Thymus (tissue), 11 donors: ENCODE measurements around the gene NCCRP1. TPM values are rescaled to one million over a fixed set of nuclear protein-coding genes. Genes with fewer than 3 reads are reported as not detected.
"Not testable (repeated sequence)": the region's sequence is repeated elsewhere in the genome, so short reads cannot be mapped to it uniquely, and the experiment has no call there.

ENCODE experiments used
- DNase-seq, 9 donors: peaks; one replicate each; pipeline ENCODE4 v3.0.0-alpha.2; 2013; ENCODE audit warnings: low spot score in 9 of 9, low read depth in 6 of 9, missing footprints in 1 of 9
- H3K27ac ChIP-seq, 2 donors: one replicate each; pipeline ENCODE4 v1.5.1; 2013; ENCODE audit warnings: control low read depth in 1 of 2, low read depth in 1 of 2, low read length in 1 of 2, mild to moderate bottlenecking in 1 of 2, moderate library complexity in 1 of 2
- H3K27me3 ChIP-seq, 2 donors: one replicate each; pipeline ENCODE4 v1.5.1; 2013; ENCODE audit warnings: low read length in 1 of 2; ENCODE audit not compliant: control insufficient read depth in 2 of 2, insufficient read depth in 1 of 2
- H3K36me3 ChIP-seq, 2 donors: one replicate each; pipeline ENCODE4 v1.5.1; 2013; ENCODE audit warnings: low read length in 1 of 2, mild to moderate bottlenecking in 1 of 2, moderate library complexity in 1 of 2; ENCODE audit not compliant: control insufficient read depth in 2 of 2, insufficient read depth in 2 of 2
- H3K4me1 ChIP-seq, 2 donors: one replicate each; pipeline ENCODE4 v1.5.1; 2013; ENCODE audit warnings: low read length in 2 of 2; ENCODE audit not compliant: control insufficient read depth in 2 of 2, insufficient read depth in 2 of 2
- H3K4me3 ChIP-seq, 2 donors: one replicate each; pipeline ENCODE4 v1.5.1; 2013; ENCODE audit warnings: low read length in 2 of 2, control low read depth in 1 of 2, mild to moderate bottlenecking in 1 of 2
- H3K9me3 ChIP-seq, 2 donors: one replicate each; pipeline ENCODE4 v1.5.1; 2013; ENCODE audit warnings: low read length in 1 of 2, mild to moderate bottlenecking in 1 of 2; ENCODE audit not compliant: control insufficient read depth in 2 of 2, insufficient read depth in 1 of 2
- WGBS: extraction: QIAGEN DNeasy Blood & Tissue Kit; methylation state at CpG from one replicate; pipeline ENCODE4 v1.1.7; 2013; 5-methylcytosine and 5-hydroxymethylcytosine counted together
- polyA plus RNA-seq: library from polyadenylated mRNA; stranded (reverse); fragments of 200-250 nt; gene quantifications from one replicate; pipeline ENCODE4 v1.2.3, GENCODE V29; 2013
- total RNA-seq: library from RNA; stranded (reverse); fragments of 120-200 nt; gene quantifications from one replicate; pipeline ENCODE4 v1.2.4, GENCODE V29; 2013
- donor health status: healthy.

The NCCRP1 gene
- total and polyA plus RNA-seq, 2 donors, result 2.1 to 13.2 TPM

DNA sequence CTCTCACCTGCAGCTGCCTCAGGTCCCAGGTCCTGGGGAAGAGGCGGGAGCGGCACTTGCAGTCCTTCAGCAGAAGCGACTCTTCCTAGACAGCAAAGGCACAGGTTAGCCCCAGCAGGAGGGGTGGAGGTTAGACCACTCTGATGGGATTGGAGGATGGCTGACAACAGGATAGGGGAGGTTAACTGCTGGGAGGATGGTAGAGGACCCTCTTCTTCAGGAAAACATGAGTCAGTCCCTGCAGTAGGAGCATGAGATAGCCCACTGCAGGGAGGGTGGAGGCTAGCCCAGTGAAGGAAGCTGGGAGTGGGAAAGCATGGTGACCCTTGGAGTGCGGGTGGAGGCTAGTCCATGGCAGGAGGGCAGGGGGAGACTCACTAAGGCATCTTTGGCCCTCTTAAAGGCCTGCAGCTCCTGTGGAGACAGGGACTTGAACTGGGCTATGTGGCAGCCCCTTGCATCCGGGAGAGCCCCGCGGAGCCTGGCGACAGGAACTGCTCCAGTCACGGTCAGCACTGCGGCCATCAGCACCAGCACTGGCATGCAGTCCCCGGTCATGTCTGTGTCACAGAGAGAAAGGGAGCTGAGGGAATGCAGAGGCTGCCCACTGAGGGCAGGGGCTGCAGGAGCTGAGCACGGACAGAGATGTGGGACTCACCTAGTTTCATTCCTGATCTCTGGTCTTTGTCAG lies 47.8 kb downstream of the NCCRP1 start, which contains the start of gene IFNL3:
Gene IFNL3, minus strand, starts transcription at position 597 of the 691 bp plus-strand sequence. Its CDS starts 39 bp downstream, at position 558.
- H3K36me3 ChIP-seq, DNase-seq: not testable (repeated sequence)
- peaks cover 9 to 28% of the 10 kb centered on the region in 2 donors for H3K27me3 ChIP-seq

DNA sequence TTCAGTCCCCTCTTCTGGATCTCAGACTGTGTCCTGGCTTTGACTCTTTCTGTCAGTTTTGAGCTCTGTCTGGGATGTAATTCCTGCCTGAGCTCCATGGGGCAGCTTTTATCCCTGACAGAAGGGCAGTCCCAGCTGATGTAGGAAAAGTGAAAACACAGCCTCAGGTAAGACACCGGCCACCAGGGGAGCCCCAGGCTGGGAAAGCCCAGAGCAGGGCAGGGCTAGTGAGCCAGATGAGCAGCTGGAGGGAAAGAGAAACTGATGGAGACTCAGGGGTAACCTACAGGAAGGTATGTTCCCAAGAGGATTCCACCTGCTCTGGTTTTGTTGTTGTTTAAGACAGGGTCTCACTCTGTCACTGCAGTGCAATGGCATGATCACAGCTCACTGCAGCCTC lies 48.4 kb downstream of the NCCRP1 start:
- not testable (repeated sequence) for H3K36me3 ChIP-seq, H3K27ac ChIP-seq, H3K4me1 ChIP-seq, H3K9me3 ChIP-seq, DNase-seq, H3K4me3 ChIP-seq
- peaks cover 9 to 35% of the 10 kb centered on the region in 2 donors for H3K27me3 ChIP-seq
- no CpG with 5 or more reads among the region's 1 CpG for WGBS

More for the DNA sequence above, 47.8 kb downstream of the NCCRP1 start, which contains the start of gene IFNL3:
- not testable (repeated sequence) for H3K4me3 ChIP-seq, H3K4me1 ChIP-seq, H3K9me3 ChIP-seq, H3K27ac ChIP-seq
- WGBS, result 96% methylated on average over 11 of the region's 12 CpGs

DNA sequence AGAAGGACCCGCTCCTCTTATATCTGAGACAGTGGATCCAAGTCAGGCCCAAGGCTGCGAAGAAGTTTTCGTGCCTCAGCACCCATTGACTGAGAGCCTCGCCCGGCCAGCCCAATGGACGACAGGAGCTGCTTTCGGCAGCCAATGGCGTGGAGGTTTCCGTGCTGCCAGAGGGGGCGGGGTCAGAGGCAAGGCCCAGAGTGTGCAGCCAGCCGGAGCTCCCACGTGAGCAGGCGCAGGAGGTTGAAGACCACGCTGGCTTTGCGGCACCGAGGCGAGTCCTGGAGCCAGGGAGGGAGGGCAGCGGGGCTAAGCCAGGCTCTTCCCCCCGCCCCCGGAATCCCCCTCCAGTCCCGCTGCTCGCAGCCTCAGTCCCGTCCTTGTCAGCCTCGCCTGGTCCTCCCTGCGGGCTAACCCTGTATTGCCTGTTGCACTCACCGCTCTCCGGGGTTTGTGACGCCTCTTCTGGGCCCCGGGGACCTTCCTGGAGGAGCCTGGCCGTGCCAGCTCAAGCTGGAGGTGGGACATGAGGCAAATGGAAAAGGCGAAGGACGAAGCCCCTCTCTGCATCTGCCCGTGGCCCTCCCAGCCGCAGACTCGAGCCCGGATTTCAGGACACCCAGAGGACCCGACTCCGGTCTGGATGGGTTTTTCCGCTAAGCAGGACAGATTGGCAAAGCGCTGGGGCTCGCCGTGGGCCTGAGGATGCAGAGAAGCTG lies 50.3 kb downstream of the NCCRP1 start:
- WGBS, result 50% methylated on average over 42 of the region's 42 CpGs
- Histone ChIP-seq H3K36me3 (no peaks in the 10 kb centered on the region), H3K4me3 (no peak overlapping the region), H3K27ac (no peak overlapping the region), H3K9me3 (no peaks in the 10 kb centered on the region), H3K27me3 (peaks cover 9 to 41% of the 10 kb centered on the region in 2 donors), H3K4me1 (peaks cover 0 to 5% of the 10 kb centered on the region in 2 donors)
- peak in 2 of 9 donors; percentile 12 to 15 for DNase-seq

DNA sequence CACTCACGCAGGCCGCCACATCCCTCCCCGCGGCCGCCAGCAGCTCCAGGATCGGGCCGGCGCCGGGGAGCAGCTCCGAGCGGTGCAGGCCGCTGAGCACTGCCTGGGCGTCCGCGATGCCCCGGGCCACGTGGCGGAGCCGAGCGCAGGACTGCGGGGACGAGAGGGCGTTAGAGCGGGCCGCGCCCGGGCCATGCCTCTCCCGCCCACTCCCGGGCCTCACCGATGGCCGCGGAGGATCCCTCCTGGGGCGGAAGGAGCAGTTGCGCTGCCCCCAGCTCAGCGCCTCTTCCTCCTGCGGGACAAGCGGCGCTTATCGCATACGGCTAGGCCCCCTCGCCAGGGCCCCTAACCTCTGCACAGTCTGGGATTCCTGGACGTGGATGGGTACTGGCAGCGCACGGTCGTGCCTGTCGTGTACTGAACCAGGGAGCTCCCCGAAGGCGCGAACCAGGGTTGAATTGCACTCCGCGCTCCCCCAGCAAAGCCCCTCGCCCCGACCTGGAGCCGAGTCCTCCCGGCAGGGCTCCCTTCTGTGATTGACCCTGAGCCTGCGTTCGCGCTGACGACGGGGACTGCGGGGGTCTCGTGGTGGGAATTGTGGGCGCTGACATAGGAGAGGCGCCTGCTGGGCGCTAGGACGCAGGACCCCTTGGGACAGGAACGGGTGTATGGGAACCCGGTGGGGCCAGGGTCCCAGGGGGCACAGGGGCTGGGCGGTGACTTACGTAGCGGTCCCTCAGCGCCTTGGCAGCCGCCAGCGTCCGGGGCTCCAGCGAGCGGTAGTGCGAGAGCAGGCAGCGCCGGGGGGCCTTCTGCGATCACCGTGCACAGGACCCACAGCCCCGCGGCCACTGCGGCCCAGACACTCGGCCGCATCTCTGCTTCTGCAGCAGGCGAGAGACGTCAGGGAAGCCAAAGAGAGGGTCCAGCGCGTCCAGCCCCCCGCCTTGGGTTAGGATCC lies 51.2 kb downstream of the NCCRP1 start:
- Histone ChIP-seq H3K9me3 (no peaks in the 10 kb centered on the region), H3K27me3 (peaks cover 9 to 48% of the 10 kb centered on the region in 2 donors), H3K4me1 (peaks cover 0 to 5% of the 10 kb centered on the region in 2 donors), H3K4me3 (no peak overlapping the region), H3K27ac (no peak overlapping the region), H3K36me3 (no peaks in the 10 kb centered on the region)
- no peak for DNase-seq
- 54% methylated on average over 92 of the region's 92 CpGs for WGBS

DNA sequence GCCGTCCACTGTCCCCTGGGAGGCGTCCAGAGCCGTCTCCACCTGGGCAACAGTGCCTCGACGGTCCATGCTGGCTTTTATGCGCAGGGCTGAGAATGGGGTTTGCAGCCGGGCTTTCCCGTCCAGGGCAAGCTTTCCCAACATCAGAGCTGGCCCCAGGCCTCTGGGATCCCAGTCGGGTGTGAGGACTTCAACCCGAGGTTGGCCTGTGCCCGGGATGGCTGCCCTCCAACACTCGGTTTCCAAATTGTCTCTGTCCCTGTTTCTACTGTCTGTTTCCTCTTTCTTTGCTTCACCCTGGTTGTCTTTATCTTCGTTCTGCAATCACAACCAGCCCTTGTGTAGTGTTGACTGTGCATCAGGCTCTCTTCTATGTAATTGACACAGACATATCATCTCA lies 52.0 kb downstream of the NCCRP1 start, which contains the start of gene IFNL4:
Gene IFNL4, minus strand, starts transcription at position 51 of the 400 bp plus-strand sequence.
- Histone ChIP-seq H3K27ac (no peak within 1 kb of the TSS), H3K36me3 (no peaks in the 10 kb centered on the region), H3K9me3 (no peaks in the 10 kb centered on the region), H3K27me3 (peaks cover 9 to 51% of the 10 kb centered on the region in 2 donors), H3K4me3 (no peak within 1 kb of the TSS), H3K4me1 (peaks cover 0 to 5% of the 10 kb centered on the region in 2 donors)
- no peak for DNase-seq
- 89% methylated on average over 13 of the region's 13 CpGs for WGBS

- Histone ChIP-seq H3K9me3 (peaks cover 0 to 1% of the 10 kb centered on the region in 2 donors), H3K4me1 (peaks cover 0 to 5% of the 10 kb centered on the region in 2 donors), H3K27me3 (peaks cover 9 to 56% of the 10 kb centered on the region in 2 donors), H3K4me3 (no peak overlapping the region), H3K36me3 (no peaks in the 10 kb centered on the region), H3K27ac (no peak overlapping the region)
- WGBS, result 98% methylated on average over 5 of the region's 5 CpGs
- no peak for DNase-seq
Measured at GRCh38 chr19:39251081-39251480, 54.3 kb downstream of the NCCRP1 start.

Other genes with a start within 250 kb of the NCCRP1 start
- gene FBXO17, start 221.2 kb upstream of the NCCRP1 start, total RNA-seq, result 3.8 TPM
- gene FBXO17, start 221.2 kb upstream of the NCCRP1 start, polyA plus RNA-seq, result 4.0 TPM
- 2.6 TPM for gene FBXO27, start 164.4 kb upstream of the NCCRP1 start, total RNA-seq
- gene FBXO27, start 164.4 kb upstream of the NCCRP1 start, polyA plus RNA-seq, result 9.0 TPM
- gene ACP7, start 112.6 kb upstream of the NCCRP1 start, total RNA-seq, result under 0.01 TPM
- gene ACP7, start 112.6 kb upstream of the NCCRP1 start, polyA plus RNA-seq, result 0.11 TPM
- gene PAK4, start 71.2 kb upstream of the NCCRP1 start, total RNA-seq, result 1.9 TPM
- 14.4 TPM for gene PAK4, start 71.2 kb upstream of the NCCRP1 start, polyA plus RNA-seq
- not detected for gene SYCN, start 7.3 kb downstream of the NCCRP1 start, total RNA-seq
- gene SYCN, start 7.3 kb downstream of the NCCRP1 start, polyA plus RNA-seq, result not detected
- gene IFNL3, start 48.0 kb downstream of the NCCRP1 start, total RNA-seq, result not detected
- 0.07 TPM for gene IFNL3, start 48.0 kb downstream of the NCCRP1 start, polyA plus RNA-seq
- not detected for gene IFNL4, start 51.9 kb downstream of the NCCRP1 start, total RNA-seq
- gene IFNL4, start 51.9 kb downstream of the NCCRP1 start, polyA plus RNA-seq, result 0.05 TPM
- 0.14 TPM for gene IFNL2, start 71.4 kb downstream of the NCCRP1 start, total RNA-seq
- 0.07 TPM for gene IFNL2, start 71.4 kb downstream of the NCCRP1 start, polyA plus RNA-seq
- gene IFNL1, start 99.4 kb downstream of the NCCRP1 start, total RNA-seq, result not detected
- 0.21 TPM for gene IFNL1, start 99.4 kb downstream of the NCCRP1 start, polyA plus RNA-seq
- 0.42 TPM for gene LRFN1, start 123.9 kb downstream of the NCCRP1 start, total RNA-seq
- 2.6 TPM for gene LRFN1, start 123.9 kb downstream of the NCCRP1 start, polyA plus RNA-seq
- gene GMFG, start 139.1 kb downstream of the NCCRP1 start, total RNA-seq, result 519 TPM
- gene GMFG, start 139.1 kb downstream of the NCCRP1 start, polyA plus RNA-seq, result 531 TPM
- 11.7 TPM for gene SAMD4B, start 145.5 kb downstream of the NCCRP1 start, total RNA-seq
- 64.9 TPM for gene SAMD4B, start 145.5 kb downstream of the NCCRP1 start, polyA plus RNA-seq
- 33.4 TPM for gene PAF1, start 194.1 kb downstream of the NCCRP1 start, total RNA-seq
- 40.1 TPM for gene PAF1, start 194.1 kb downstream of the NCCRP1 start, polyA plus RNA-seq
- 15.8 TPM for gene MED29, start 194.4 kb downstream of the NCCRP1 start, total RNA-seq
- gene MED29, start 194.4 kb downstream of the NCCRP1 start, polyA plus RNA-seq, result 27.8 TPM
- gene ZFP36, start 209.9 kb downstream of the NCCRP1 start, total RNA-seq, result 15.8 TPM
- 250 TPM for gene ZFP36, start 209.9 kb downstream of the NCCRP1 start, polyA plus RNA-seq
- gene PLEKHG2, start 215.7 kb downstream of the NCCRP1 start, total RNA-seq, result 13.0 TPM
- gene PLEKHG2, start 215.7 kb downstream of the NCCRP1 start, polyA plus RNA-seq, result 30.8 TPM
- 788 TPM for gene RPS16, start 239.0 kb downstream of the NCCRP1 start, total RNA-seq
- 3,143 TPM for gene RPS16, start 239.0 kb downstream of the NCCRP1 start, polyA plus RNA-seq
- 39.0 TPM for gene SUPT5H, start 248.6 kb downstream of the NCCRP1 start, total RNA-seq
- 203 TPM for gene SUPT5H, start 248.6 kb downstream of the NCCRP1 start, polyA plus RNA-seq